Activated T-cell treated with anti-CD3 and anti-CD28 coated beads, Interleukin-2, amount 50 U/mL, for 72 hours (primary cell): ENCODE results near the gene HS2ST1. TPM values are rescaled to one million over a fixed set of nuclear protein-coding genes. Genes with fewer than 3 reads are reported as not detected.
"Not testable (repeated sequence)": the region's sequence is repeated elsewhere in the genome, so short reads cannot be mapped to it uniquely, and the experiment has no call there.

ENCODE experiments used
- ATAC-seq, 2 donors: fragments of 150-1000 bp; cut with Tn5 transposase; replicated peaks in 1 of 2; 2 replicates each; pipeline ENCODE4 v1.10.0; 2021; ENCODE audit warnings: moderate library complexity in 2 of 2, mild to moderate bottlenecking in 1 of 2
- DNase-seq, 2 donors: peaks; one replicate each; pipeline ENCODE4 v3.0.0; 2021 to 2022; ENCODE audit warnings: mixed read lengths in 1 of 2
- H3K27ac Mint-ChIP-seq: one replicate; pipeline ENCODE4 v1.8.0; 2022; ENCODE audit warnings: mild to moderate bottlenecking, moderate library complexity, mixed read lengths
- H3K27me3 Mint-ChIP-seq: one replicate; pipeline ENCODE4 v1.8.0; 2022; ENCODE audit warnings: low read depth, mixed read lengths
- H3K36me3 Mint-ChIP-seq, 2 donors: one replicate each; pipeline ENCODE4 v1.8.0; 2022; ENCODE audit warnings: mixed read lengths in 2 of 2, mild to moderate bottlenecking in 1 of 2; ENCODE audit not compliant: insufficient read depth in 2 of 2
- H3K4me1 Mint-ChIP-seq: one replicate; pipeline ENCODE4 v1.8.0; 2022; ENCODE audit warnings: low read depth, mixed read lengths
- H3K4me3 Mint-ChIP-seq, 2 donors: one replicate each; pipeline ENCODE4 v1.8.0; 2022; ENCODE audit warnings: mild to moderate bottlenecking in 2 of 2, mixed read lengths in 2 of 2, moderate library complexity in 2 of 2
- H3K9me3 Mint-ChIP-seq, 2 donors: one replicate each; pipeline ENCODE4 v1.8.0; 2022; ENCODE audit warnings: mixed read lengths in 2 of 2
- total RNA-seq, 2 donors: library from RNA; stranded (reverse); gene quantifications; one replicate each; pipeline ENCODE4 v1.2.3, GENCODE V29; 2022

The HS2ST1 gene
- total RNA-seq, 2 donors from 2014 or later: 31.0 to 32.9 TPM

DNA sequence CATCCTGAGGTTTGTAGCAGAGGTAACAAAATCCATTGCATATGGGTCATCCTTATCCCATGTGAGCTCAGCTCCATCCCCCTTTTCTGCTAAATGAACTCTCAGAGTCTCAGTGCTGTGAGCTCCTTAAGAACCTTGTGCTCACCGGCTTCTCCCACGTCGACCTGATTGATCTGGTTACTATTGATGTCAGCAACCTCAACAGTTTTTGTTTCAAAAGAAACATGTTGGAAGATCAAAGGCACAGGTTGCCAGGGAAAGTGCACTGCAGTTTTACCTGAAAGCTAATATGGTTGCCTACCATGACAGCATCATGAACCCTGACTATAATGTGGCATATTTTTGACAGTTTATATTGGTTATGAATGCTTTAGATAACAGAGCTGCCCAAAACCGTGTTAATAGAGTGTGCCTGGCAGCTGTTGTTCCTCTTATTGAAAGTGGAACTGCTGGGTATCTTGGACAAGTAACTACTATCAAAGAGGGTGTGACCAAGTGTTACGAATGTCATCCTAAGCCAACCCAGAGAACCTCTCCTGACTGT, 131.4 kb downstream of the HS2ST1 start:
- peaks cover 9 to 21% of the 10 kb centered on the region in 2 donors for H3K36me3 Mint-ChIP-seq
- peak; percentile 65 to 77 for DNase-seq
- ATAC-seq: peak; percentile 80 to 84
- peak overlapping the region; percentile 36 for H3K27ac Mint-ChIP-seq
- H3K27me3 Mint-ChIP-seq: no peaks in the 10 kb centered on the region
- peaks cover 2 to 6% of the 10 kb centered on the region in 2 donors for H3K9me3 Mint-ChIP-seq
- H3K4me1 Mint-ChIP-seq: peaks cover 72% of the 10 kb centered on the region
- H3K4me3 Mint-ChIP-seq: peak overlapping the region; percentile 53 to 73

DNA sequence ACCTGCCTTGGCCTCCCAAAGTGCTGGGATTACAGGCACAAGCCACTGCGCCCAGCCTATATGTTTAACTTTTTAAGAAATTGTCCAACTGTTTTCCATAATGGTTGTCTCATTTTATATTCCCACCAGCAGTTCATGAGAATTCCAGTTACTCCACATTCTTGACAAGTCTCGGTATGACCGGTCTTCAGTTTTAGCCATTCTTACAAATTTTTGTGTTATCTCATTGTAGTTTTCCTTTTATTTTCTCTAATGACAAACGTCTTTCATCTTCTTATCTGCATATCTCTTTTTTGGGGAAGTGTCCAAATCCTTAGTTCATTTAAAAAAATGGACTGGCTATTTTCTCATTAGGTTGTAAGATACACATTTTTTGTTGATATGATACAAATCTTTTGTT, 132.5 kb downstream of the HS2ST1 start:
- ATAC-seq (no peak), DNase-seq (no peak)
- Mint-ChIP-seq H3K4me3 (no peak overlapping the region), H3K9me3 (peaks cover 2 to 6% of the 10 kb centered on the region in 2 donors), H3K36me3 (peaks cover 9 to 21% of the 10 kb centered on the region in 2 donors), H3K27ac (peak overlapping the region; percentile 42), H3K27me3 (no peaks in the 10 kb centered on the region), H3K4me1 (peaks cover 62% of the 10 kb centered on the region)

DNA sequence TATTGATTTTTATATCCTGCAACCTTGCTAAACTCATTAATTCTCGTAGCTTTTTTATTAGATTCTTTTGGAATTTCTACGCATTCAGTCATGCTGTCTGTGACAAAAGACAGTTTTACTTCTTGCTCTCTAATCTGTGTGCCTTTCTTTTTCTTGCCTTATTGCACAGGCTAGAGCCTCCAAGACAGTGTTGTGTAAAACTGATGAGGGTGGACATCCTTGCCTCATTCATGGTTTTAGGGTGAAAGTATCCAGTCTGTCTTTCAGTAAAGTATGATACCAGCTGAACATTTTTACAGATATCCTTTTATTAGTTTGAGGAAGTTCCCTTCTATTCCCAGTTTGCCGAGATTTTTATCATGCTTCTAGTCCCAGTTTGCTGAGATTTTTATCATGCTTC, 133.8 kb downstream of the HS2ST1 start:
- Mint-ChIP-seq H3K4me1 (peaks cover 49% of the 10 kb centered on the region), H3K36me3 (peaks cover 9 to 21% of the 10 kb centered on the region in 2 donors)

DNA sequence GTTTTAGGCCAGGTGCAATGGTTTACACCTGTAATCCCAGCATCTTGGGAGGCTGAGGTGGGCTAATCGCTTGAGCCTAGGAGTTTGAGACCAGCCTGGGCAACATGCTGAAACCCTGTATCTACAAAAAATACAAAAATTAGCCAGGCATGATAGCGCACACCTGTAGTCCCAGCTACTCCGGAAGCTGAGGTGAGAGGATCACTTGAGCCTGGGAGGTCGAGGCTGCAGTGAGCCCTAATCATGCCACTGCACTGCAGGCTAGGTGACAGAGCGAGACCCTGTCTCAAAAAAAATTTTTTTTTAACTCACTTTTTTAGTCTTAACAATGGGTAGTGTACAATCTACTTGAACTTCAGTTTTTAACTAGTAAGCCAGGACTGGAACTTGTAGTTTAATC, 137.5 kb downstream of the HS2ST1 start:
- Mint-ChIP-seq H3K27me3 (no peaks in the 10 kb centered on the region), H3K4me1 (peaks cover 18% of the 10 kb centered on the region), H3K36me3 (peaks cover 8 to 20% of the 10 kb centered on the region in 2 donors), H3K9me3 (peaks cover 3 to 7% of the 10 kb centered on the region in 2 donors), H3K4me3 (no peak overlapping the region), H3K27ac (no peak overlapping the region)
- no peak for ATAC-seq
- DNase-seq: no peak

More for the DNA sequence above, 133.8 kb downstream of the HS2ST1 start:
- H3K4me3 Mint-ChIP-seq: no peak overlapping the region
- DNase-seq (no peak), ATAC-seq (no peak)
- H3K27me3 Mint-ChIP-seq: no peaks in the 10 kb centered on the region
- H3K9me3 Mint-ChIP-seq: peaks cover 2 to 6% of the 10 kb centered on the region in 2 donors
- H3K27ac Mint-ChIP-seq: no peak overlapping the region

DNA sequence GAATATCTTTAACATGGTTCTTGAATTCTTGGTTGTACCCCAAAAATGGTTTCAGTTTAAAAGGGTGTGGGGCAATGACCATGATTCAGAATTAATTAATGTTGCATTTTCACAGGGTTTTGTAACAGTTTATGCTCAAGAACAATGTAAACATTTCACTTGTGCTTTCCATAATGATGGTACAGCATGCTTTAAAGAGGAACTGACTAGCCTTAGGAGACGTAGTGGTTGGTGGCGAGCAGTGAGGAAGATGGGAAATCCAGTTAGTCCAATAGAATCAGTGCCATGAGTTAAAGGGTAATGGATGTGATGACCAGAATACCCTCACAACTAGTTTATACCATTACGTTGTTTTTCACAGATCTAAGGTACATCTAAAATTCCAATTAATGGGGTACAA, 138.0 kb downstream of the HS2ST1 start:
- H3K4me1 Mint-ChIP-seq: peaks cover 19% of the 10 kb centered on the region
- no peak overlapping the region for H3K4me3 Mint-ChIP-seq
- peaks cover 3 to 5% of the 10 kb centered on the region in 2 donors for H3K9me3 Mint-ChIP-seq
- H3K27me3 Mint-ChIP-seq: no peaks in the 10 kb centered on the region
- ATAC-seq (no peak), DNase-seq (no peak)
- H3K27ac Mint-ChIP-seq: no peak overlapping the region
- H3K36me3 Mint-ChIP-seq: peaks cover 6 to 16% of the 10 kb centered on the region in 2 donors

DNA sequence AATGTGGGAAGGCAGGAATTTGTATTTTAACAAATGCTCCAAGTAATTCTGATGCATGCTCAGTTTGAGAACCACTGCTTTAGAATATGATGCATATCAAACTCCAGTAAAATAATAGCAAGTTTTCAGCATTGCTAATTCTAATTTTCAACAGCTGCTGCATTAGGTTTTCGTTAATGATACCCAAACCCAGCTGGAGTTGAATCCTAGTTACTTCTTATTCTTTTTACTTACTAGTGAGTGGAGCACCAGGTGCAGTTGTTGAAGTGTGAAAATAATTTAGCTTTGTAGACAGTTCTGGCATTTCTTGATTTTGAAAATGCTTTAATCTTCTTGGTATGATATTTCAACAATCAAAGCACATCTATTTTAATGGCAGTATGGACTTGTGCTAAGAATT, 138.5 kb downstream of the HS2ST1 start:
- ATAC-seq: no peak
- peaks cover 3 to 5% of the 10 kb centered on the region in 2 donors for H3K9me3 Mint-ChIP-seq
- no peak overlapping the region for H3K4me3 Mint-ChIP-seq
- H3K27ac Mint-ChIP-seq: no peak overlapping the region
- peaks cover 24% of the 10 kb centered on the region for H3K4me1 Mint-ChIP-seq
- no peak for DNase-seq
- peaks cover 6 to 11% of the 10 kb centered on the region in 2 donors for H3K36me3 Mint-ChIP-seq
- no peaks in the 10 kb centered on the region for H3K27me3 Mint-ChIP-seq

DNA sequence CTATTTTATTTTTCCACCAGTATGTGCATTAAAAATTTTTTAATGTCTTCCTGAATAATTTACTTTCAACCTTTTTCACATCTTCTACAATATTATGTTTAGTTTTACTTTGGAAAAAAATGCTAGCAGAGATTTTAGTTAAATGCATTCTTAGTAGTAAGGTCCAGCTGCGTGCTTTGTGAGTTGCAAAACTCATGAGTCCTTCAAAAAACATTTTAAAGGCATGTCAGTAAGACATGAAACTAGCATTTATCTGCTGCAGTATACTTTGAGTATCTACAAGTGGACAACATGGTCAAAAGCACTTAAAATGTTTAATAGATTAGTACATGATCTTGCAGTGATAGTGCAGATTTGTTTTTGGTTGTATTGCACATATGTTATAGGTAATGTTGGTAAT, 139.0 kb downstream of the HS2ST1 start:
- ATAC-seq: no peak
- H3K27me3 Mint-ChIP-seq: no peaks in the 10 kb centered on the region
- peaks cover 5 to 8% of the 10 kb centered on the region in 2 donors for H3K36me3 Mint-ChIP-seq
- peaks cover 29% of the 10 kb centered on the region for H3K4me1 Mint-ChIP-seq
- no peak overlapping the region for H3K27ac Mint-ChIP-seq
- DNase-seq: no peak
- no peak overlapping the region for H3K4me3 Mint-ChIP-seq
- H3K9me3 Mint-ChIP-seq: peaks cover 3 to 5% of the 10 kb centered on the region in 2 donors

DNA sequence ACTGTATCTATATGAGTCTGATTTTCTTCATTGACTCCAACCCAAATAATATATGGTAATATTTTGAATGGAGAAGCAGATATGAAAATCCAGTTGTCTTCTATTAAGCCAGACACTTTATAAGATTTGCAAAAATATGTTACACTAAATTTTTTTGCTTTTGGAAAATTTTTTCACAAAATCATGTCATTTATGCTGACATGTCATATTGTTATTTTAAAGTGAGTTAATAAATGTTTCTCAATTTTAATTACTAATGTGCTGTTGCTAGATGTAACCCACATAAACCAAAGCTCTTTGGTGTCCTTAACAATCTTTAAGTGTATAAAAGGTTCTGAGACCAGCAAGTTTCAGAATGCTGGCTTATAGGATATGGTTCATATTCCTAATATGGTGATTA, 142.5 kb downstream of the HS2ST1 start:
- Mint-ChIP-seq H3K27ac (no peak overlapping the region), H3K9me3 (peaks cover 3% of the 10 kb centered on the region in 2 donors), H3K27me3 (no peaks in the 10 kb centered on the region), H3K4me1 (peaks cover 24% of the 10 kb centered on the region), H3K4me3 (no peak overlapping the region), H3K36me3 (peaks cover 0 to 2% of the 10 kb centered on the region in 2 donors)
- ATAC-seq (no peak), DNase-seq (no peak)

DNA sequence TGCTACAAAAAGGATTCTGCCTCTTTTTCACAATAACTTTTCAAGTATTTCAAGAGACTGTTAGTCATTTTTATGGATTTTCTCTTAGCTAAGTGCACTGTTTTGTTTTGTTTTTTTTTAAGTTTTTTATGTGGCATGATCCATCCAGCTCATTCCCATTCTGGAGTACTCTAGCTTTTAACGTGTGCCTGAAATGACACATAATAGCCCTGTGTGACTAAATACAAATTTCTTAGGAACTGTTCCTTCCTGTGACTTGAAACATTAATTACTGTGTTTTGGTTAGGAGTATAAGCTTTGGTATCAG, 143.9 kb downstream of the HS2ST1 start:
- H3K4me1 Mint-ChIP-seq: peaks cover 38% of the 10 kb centered on the region
- H3K36me3 Mint-ChIP-seq: peaks cover 9 to 10% of the 10 kb centered on the region in 2 donors
- peaks cover 8 to 9% of the 10 kb centered on the region in 2 donors for H3K9me3 Mint-ChIP-seq
- peak overlapping the region in 1 of 2 donors; percentile 60 for H3K4me3 Mint-ChIP-seq
- H3K27me3 Mint-ChIP-seq: no peaks in the 10 kb centered on the region
- H3K27ac Mint-ChIP-seq: peak overlapping the region; percentile 88
- ATAC-seq: peak; percentile 20 to 45
- DNase-seq: no peak

DNA sequence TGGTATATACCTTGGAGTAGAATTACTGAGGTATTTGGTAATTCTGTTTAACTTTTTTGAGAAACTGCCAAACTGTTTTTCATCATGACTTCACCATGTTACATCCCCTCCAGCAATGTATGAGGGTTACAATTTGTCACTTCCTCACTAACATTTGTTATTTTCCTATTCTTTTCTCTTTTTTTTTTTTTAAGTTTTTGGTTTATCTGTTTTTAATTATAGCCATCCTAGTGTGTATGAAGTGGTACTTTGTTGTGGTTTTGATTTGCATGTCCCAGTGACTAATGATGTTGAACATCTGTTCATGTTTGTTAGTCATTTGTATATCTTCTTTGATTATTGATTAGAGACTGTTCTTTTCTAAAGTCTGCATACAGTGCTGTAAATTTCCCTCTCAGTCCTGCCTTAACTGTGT, 147.3 kb downstream of the HS2ST1 start:
- Mint-ChIP-seq H3K4me1 (peaks cover 40% of the 10 kb centered on the region), H3K27ac (peak overlapping the region; percentile 76), H3K4me3 (peak overlapping the region in 1 of 2 donors; percentile 26), H3K9me3 (peaks cover 7 to 9% of the 10 kb centered on the region in 2 donors), H3K27me3 (no peaks in the 10 kb centered on the region), H3K36me3 (peaks cover 10 to 18% of the 10 kb centered on the region in 2 donors)
- DNase-seq (no peak), ATAC-seq (peak; percentile 81)

DNA sequence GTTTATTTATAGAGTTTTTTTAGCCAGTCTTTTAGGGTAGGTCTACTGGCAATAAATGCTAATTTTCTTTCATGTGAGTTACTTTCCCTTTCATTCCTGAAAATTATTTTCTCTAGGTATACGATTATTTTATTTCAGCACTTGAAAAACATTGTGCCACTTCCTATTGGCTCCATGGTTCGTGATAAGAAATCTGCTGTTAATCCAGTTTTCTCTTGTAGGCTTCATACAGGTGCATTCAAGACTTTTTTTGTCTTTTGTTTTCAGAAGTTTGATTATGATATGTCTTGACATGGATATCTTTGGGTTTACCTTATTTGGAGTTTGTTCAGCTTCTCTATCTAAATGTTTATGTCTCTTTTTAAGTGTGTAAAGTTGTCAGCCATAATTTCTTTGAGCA, 148.3 kb downstream of the HS2ST1 start:
- H3K4me3 Mint-ChIP-seq: peak overlapping the region in 1 of 2 donors; percentile 66
- peaks cover 9% of the 10 kb centered on the region in 2 donors for H3K9me3 Mint-ChIP-seq
- no peaks in the 10 kb centered on the region for H3K27me3 Mint-ChIP-seq
- no peak for ATAC-seq
- peaks cover 37% of the 10 kb centered on the region for H3K4me1 Mint-ChIP-seq
- DNase-seq: no peak
- H3K36me3 Mint-ChIP-seq: peaks cover 12 to 23% of the 10 kb centered on the region in 2 donors
- peak overlapping the region; percentile 86 for H3K27ac Mint-ChIP-seq

DNA sequence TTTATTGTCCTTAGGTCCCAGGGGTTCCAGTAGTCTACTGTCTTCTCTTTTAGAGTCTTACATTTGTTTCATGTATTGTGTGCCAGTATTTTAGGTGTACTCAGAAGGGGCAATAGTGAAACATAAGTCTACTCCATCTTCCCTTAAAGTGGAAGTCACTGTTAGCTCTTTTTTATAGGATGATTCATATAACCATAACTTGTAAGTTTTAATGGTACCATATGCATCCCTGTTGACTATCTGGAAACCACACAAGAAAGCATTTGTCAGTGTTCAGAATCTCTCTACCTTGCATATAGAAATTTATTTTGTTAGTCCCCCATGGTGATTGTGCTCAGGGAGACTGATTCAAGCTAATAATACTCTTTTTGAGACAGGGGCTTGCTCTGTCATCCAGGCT, 149.9 kb downstream of the HS2ST1 start:
- ATAC-seq (no peak), DNase-seq (no peak)
- H3K36me3 Mint-ChIP-seq: peaks cover 12 to 28% of the 10 kb centered on the region in 2 donors
- no peak overlapping the region for H3K27ac Mint-ChIP-seq
- no peak overlapping the region for H3K4me3 Mint-ChIP-seq
- peaks cover 26% of the 10 kb centered on the region for H3K4me1 Mint-ChIP-seq
- H3K9me3 Mint-ChIP-seq: peaks cover 9 to 10% of the 10 kb centered on the region in 2 donors
- no peaks in the 10 kb centered on the region for H3K27me3 Mint-ChIP-seq

DNA sequence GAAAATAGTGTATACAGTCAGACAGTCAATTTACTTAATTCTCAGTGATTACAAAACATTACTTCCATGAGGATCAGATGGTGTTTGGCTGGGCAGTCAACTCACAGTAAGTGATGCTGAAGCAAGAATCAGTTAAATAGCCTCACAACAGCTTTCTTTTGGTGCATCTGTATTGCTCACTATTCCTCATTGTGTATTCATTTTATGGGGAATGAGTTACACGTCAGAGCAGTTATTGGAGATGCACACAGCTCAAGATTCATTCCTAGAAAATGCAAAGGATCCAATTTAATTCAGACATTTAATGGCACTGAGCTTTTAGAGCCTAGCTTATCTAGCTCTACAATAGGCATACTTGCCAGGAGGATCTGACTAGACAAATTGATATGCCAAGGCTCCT, 150.6 kb downstream of the HS2ST1 start:
- Mint-ChIP-seq H3K27ac (no peak overlapping the region), H3K4me1 (peaks cover 23% of the 10 kb centered on the region), H3K4me3 (no peak overlapping the region), H3K36me3 (peaks cover 12 to 28% of the 10 kb centered on the region in 2 donors), H3K27me3 (no peaks in the 10 kb centered on the region), H3K9me3 (peaks cover 9 to 10% of the 10 kb centered on the region in 2 donors)
- ATAC-seq (no peak), DNase-seq (no peak)

DNA sequence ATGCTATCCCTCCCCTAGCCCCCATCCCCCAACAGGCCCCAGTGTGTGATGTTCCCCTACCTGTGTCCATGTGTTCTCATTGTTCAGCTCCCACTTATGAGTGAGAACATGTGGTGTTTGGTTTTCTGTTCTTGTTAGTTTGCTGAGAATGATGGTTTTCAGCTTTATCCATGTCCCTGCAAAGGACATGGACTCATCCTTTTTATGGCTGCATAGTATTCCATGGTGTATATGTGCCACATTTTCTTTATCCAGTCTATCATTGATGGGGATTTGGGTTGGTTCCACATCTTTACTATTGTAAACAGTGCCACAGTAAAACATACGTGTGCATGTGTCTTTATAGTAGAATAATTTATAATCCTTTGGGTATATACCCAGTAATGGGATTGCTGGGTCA, 152.3 kb downstream of the HS2ST1 start:
- H3K27me3 Mint-ChIP-seq, DNase-seq, H3K4me3 Mint-ChIP-seq, H3K27ac Mint-ChIP-seq, ATAC-seq: not testable (repeated sequence)
- H3K36me3 Mint-ChIP-seq: peaks cover 12 to 28% of the 10 kb centered on the region in 2 donors
- H3K9me3 Mint-ChIP-seq: peaks cover 9 to 10% of the 10 kb centered on the region in 2 donors
- H3K4me1 Mint-ChIP-seq: peaks cover 19% of the 10 kb centered on the region
